AG04449 (cell line): ENCODE measurements around the gene APBB1IP.

ENCODE experiments used
- CTCF ChIA-PET: fragments of 350-600 bp; formaldehyde crosslinking; extraction: SDS; loops from one replicate; lab custom pipeline; 2021; ENCODE audit warnings: antibody characterized with exemption; lab: Yijun Ruan, JAX
- POLR2A ChIA-PET: fragments of 400-600, 350-600 bp; formaldehyde crosslinking; extraction: SDS; loops from one replicate; lab custom pipeline; 2020; ENCODE audit warnings: antibody characterized with exemption, inconsistent platforms; lab: Yijun Ruan, JAX
- DNase-seq: peaks from one replicate; pipeline ENCODE4 v3.0.0-alpha.2; 2010; ENCODE audit warnings: low read depth, low spot score
- H3K4me3 ChIP-seq: 2 replicates; pipeline ENCODE4 v1.5.1; 2011; ENCODE audit warnings: low read depth, mild to moderate bottlenecking, control low read depth, low read length
- CTCF ChIP-seq: IDR thresholded peaks from one replicate; pipeline ENCODE4 v1.5.1; 2011; ENCODE audit warnings: mild to moderate bottlenecking, moderate library complexity, low read length, control low read depth, inconsistent platforms; ENCODE audit not compliant: insufficient read depth; ENCODE audit errors: missing control alignments

Gene APBB1IP

GRCh38 chr10:26439406-26440087 lies 1.4 kb downstream of the APBB1IP start:
- ChIA-PET POLR2A (no interaction called here), CTCF (no interaction called here)
- TF ChIP-seq CTCF, result no peak
- no peak overlapping the region for H3K4me3 ChIP-seq
- no peak for DNase-seq

DNA sequence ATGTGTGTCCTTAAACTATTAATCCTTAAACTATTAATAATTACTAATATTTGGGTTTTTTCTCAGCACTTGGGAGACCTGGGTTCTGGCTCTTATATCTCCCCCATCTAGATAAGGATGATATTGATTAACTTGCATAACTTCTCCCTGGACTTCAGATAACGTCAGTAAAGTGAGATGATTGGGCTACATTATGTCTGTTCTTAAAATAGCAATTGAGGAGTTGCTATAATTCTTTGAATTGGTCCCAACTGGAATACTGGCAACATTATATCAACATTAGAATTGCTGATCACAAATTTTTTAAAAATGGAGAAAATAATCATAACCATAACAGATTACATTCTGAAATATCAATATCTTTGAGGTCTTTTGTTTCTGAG lies 1.9 kb downstream of the APBB1IP start:
- CTCF ChIA-PET, result no interaction called here
- no peak for DNase-seq
- no peak for TF ChIP-seq CTCF
- H3K4me3 ChIP-seq, result no peak overlapping the region
- POLR2A ChIA-PET, result no interaction called here

DNA sequence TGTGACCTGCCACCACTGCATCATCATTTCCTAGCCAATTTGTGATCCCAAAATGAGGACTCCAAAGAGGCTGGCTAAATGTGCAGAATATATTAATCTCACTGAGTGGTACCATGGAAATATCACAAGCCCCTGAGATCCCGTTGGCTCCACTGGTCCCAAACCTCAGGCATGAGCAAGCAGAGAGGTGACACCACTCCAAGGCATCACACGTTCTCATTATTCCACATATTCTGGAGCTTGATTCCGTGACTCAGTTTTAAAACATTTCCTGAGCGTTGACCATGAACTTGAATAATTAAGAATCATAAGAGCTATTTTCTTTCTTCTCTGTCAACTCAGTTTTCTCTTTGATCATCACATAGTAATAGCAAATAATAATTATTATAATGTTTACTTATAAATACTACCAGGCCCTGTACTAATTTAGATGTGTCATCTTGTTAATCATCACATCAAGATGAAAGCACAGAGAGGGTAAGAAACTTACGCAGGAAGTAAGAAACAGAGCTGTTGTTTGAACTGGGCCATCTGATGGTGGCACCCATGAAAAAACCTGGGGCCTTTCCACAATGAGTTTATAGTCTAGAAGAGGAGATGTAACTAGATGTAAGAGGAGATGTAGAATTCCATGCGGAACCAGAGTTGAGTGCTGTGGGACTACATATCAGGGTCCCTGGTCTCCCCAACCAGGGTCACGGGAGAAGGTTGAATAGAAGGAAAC lies 3.5 kb downstream of the APBB1IP start:
- TF ChIP-seq CTCF, result no peak

DNA sequence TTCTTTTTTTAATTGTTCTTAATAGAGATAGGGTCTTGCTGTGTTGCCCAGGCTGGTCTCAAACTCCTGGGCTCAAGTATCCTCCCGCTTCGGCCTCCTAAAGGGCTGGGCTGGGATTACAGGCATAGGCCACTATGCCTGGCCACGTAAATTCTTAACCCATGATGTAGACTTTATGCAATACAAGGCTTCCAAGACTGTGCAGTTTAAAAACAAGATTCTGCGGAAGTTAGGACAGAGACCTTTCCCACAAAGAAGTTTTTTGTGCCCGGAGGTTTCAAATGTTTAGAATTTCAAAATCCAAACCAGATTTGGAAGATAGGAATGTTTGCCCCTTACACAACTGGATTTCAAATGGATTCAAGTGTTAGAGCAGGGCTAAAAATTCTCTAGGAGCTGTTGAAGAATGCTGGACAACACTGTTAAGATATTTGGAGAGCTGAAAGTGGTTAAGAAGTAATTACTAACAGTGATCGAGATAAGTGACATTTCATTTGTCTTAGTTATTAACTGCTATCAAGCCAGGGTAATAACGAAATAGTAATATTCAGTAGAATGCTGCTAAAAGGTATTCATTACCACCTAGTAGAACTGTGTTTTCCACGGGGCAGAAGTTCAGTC lies 7.4 kb downstream of the APBB1IP start:
- ChIA-PET CTCF (no interaction called here), POLR2A (no interaction called here)
- DNase-seq, result no peak
- no peak for TF ChIP-seq CTCF
- no peak overlapping the region for H3K4me3 ChIP-seq

More for the DNA sequence above, 3.5 kb downstream of the APBB1IP start:
- H3K4me3 ChIP-seq, result no peak overlapping the region
- ChIA-PET CTCF (no interaction called here), POLR2A (no interaction called here)
- DNase-seq, result no peak

DNA sequence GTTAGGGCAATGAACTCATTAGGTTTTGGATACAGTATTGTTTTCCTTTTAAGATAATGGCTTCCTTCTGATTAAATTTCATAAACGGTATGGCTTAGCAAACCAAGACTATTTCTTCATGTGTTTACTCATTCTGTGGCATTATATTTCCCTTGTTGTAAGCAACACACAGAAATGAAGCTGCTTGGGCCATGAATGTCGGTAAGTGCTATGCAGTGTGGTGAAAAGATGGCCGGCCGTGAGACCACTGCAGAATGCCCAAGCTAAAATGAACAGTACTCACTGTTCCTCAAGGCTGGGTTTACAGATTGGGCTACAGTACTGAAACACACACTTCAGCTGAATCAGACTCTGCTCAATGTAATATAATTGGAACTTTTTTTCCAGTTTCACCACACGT lies 8.1 kb downstream of the APBB1IP start:
- no peak for TF ChIP-seq CTCF
- POLR2A ChIA-PET, result no interaction called here
- CTCF ChIA-PET, result no interaction called here
- H3K4me3 ChIP-seq, result no peak overlapping the region
- no peak for DNase-seq

- POLR2A ChIA-PET, result no interaction called here
Observed at GRCh38 chr10:26448292-26448691, 10.2 kb downstream of the APBB1IP start.

More at GRCh38 chr10:26448292-26448691, 10.2 kb downstream of the APBB1IP start:
- no peak for TF ChIP-seq CTCF
- no peak overlapping the region for H3K4me3 ChIP-seq
- DNase-seq, result no peak
- CTCF ChIA-PET, result no interaction called here
